MM.1S (cell line): ENCODE results near the gene PRMT2.

Experiments used
- CTCF ChIP-seq: fragments of 300-600 bp; sonication (generic); IDR thresholded peaks from 2 replicates; pipeline ENCODE4 v1.5.1; 2016; ENCODE audit warnings: antibody characterized with exemption, low read length, mixed read lengths
- EZH2phosphoT487 ChIP-seq: fragments of 300-600 bp; sonication (generic); IDR thresholded peaks from 2 replicates; pipeline ENCODE4 v1.6.1; 2018; ENCODE audit warnings: antibody characterized with exemption, low read length

GRCh38 chr21:46646541-46647154, 11.2 kb downstream of the PRMT2 start:
- TF ChIP-seq CTCF (no peak), EZH2phosphoT487 (no peak)
